ENCODE measurements around the gene GALNT18.

GRCh38 chr11:11250470-11250869 lies 371.3 kb downstream of the GALNT18 start:
- TF ChIP-seq CTCF (IDR thresholded peaks at IDR 0.05; ENCODE audit: extremely low read depth in 1 of 2, insufficient read depth in 1 of 2, low read depth in 1 of 2, low read length in 2 of 2): no peak
- TF ChIP-seq, protein P1, sequence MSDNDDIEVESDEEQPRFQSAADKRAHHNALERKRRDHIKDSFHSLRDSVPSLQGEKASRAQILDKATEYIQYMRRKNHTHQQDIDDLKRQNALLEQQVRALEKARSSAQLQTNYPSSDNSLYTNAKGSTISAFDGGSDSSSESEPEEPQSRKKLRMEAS (IDR thresholded peaks at IDR 0.05; ENCODE audit: insufficient read depth, insufficient read length): no peak

Measured in endothelial cell of umbilical vein (primary cell).